ENCODE data around the gene RPS6KA2.

Gene RPS6KA2

DNA sequence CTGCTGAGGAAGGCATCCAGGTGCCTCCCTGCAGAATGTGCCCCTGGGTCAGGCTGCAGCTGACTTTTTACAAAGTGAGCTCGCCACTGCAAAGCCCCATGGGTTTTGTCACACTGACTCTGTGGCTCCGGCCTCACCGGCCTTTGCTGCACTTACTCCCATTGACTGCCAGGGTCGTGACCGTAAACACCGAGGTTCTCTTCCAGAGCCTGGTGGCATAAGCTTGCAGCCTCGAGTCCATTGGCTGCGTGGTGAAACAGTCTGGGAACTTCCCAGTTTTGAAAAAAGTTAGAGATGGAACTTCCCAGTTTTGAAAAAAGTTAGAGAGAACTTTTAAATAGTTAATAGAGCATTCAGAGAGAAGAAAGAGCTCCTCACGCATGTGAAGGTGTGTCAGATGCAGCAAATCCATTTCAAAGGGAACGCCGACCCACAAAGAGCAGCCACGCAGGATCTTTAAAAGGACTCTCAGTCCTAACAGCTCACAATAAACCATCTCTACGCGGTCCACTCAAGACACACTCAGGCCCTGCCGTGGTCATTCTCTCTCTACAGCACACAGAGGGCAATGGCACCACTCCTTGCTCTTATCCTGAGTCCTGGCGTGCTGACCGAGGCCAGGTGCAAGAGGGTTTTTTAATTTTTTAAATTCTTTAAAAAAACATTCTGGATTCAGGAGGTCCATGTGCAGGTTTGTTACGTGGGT, 53.4 kb downstream of the RPS6KA2 start:
- no peaks in the 10 kb centered on the region for H3K4me1 Mint-ChIP-seq (ENCODE audit: low read depth)
- H3K4me3 Mint-ChIP-seq = no peak overlapping the region
- peaks cover 11% of the 10 kb centered on the region for H3K36me3 Mint-ChIP-seq (ENCODE audit: low read depth)

DNA sequence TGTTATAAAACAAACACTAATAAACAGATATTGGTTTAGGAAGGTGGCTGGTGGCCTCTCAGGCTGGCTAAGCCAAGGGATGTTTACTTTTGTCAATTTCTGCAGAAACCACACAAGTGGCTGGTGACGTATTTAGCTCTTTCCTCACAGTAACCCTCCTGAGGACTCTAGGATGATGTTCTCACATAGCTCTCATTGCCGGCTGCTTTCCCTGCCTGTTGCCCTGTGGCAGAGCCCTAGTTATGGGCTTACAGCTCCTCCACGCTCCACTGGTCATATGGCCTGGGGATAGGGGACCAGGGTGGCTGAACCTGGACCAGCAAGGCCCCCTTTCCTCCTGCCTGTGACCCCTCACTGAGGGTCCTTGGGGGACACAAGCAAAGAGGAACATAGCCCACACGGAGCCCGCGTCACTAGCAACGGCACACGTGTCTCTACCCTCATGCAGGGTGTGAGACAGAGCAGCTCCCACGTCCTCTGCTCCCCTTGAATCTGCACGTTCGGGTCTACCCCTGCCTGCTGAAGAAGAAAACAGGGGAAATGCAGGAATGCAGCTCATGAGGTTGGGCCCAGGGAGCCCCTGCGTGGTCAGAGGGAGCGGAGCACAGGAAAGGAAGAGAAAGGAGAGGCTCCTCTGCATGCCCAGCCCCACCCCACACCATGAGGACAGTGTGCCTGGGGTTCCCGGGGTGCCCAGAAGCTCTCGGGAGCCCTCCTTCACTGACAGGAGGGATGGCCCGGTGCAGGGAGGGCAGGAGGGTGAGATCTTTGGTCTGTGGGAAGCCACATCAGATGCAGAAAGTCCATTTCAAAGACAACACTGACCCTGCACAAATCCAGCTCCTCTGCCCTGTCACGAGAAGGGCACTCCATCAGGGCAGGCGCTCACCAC, 54.4 kb downstream of the RPS6KA2 start:
- peaks cover 17% of the 10 kb centered on the region for H3K9me3 Mint-ChIP-seq

More for the DNA sequence above, 53.4 kb downstream of the RPS6KA2 start:
- Mint-ChIP-seq H3K9me3 (peaks cover 18% of the 10 kb centered on the region), H3K27me3 (no peaks in the 10 kb centered on the region), H3K27ac (no peak overlapping the region)

DNA sequence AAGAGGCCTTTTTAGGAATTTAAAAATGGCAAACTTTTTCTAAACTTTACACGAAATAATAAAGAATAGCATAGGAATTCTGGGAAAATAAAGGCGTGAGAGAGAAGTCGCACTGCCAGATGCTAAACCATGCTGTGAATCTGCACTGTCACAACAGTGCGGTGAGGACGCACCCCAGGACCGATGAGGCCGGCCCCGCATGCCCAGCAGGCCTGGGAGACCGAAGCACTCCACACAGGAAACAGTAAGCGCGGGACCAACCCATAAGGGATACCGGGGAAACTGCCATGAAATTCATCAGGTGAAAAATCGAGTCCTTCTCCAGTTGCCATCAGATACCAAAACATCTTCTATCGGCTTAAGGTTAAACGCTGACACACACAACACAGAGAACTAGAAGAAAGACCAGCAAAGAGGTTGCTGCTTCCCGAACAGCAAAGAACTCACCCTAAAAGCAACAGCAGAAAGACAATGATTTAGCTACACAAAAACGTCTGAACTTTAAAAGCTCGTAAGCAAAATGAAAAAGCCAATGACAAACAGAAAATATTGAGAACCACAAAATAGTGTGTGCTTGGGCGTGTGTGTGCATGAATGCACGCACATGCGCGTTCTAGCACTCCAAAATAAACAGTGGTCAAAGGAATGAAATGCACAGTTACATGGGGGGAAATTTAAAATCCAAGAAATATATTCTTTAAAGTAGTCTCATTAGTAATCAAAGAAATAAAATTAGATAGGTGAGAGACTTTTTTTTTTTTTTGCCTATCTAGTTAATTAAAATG, 55.9 kb downstream of the RPS6KA2 start:
- Mint-ChIP-seq H3K9me3 (peaks cover 7% of the 10 kb centered on the region), H3K4me3 (no peak overlapping the region), H3K27me3 (no peaks in the 10 kb centered on the region), H3K27ac (no peak overlapping the region), H3K4me1 (ENCODE audit: low read depth) (no peaks in the 10 kb centered on the region), H3K36me3 (ENCODE audit: low read depth) (peaks cover 1% of the 10 kb centered on the region)

More for the DNA sequence above, 54.4 kb downstream of the RPS6KA2 start:
- Mint-ChIP-seq H3K36me3 (ENCODE audit: low read depth) (peaks cover 10% of the 10 kb centered on the region), H3K4me1 (ENCODE audit: low read depth) (no peaks in the 10 kb centered on the region), H3K27me3 (no peaks in the 10 kb centered on the region), H3K27ac (no peak overlapping the region), H3K4me3 (no peak overlapping the region)

- Mint-ChIP-seq H3K36me3 (ENCODE audit: low read depth) (no peaks in the 10 kb centered on the region), H3K27me3 (no peaks in the 10 kb centered on the region), H3K4me1 (ENCODE audit: low read depth) (no peaks in the 10 kb centered on the region), H3K4me3 (no peak overlapping the region), H3K27ac (no peak overlapping the region), H3K9me3 (no peaks in the 10 kb centered on the region)
Measured at GRCh38 chr6:166569206-166569605, 57.8 kb downstream of the RPS6KA2 start.

GRCh38 chr6:166567813-166568212, 59.2 kb downstream of the RPS6KA2 start:
- Mint-ChIP-seq H3K4me1 (ENCODE audit: low read depth) (no peaks in the 10 kb centered on the region), H3K36me3 (ENCODE audit: low read depth) (no peaks in the 10 kb centered on the region), H3K27me3 (no peaks in the 10 kb centered on the region), H3K4me3 (no peak overlapping the region), H3K27ac (no peak overlapping the region), H3K9me3 (no peaks in the 10 kb centered on the region)

DNA sequence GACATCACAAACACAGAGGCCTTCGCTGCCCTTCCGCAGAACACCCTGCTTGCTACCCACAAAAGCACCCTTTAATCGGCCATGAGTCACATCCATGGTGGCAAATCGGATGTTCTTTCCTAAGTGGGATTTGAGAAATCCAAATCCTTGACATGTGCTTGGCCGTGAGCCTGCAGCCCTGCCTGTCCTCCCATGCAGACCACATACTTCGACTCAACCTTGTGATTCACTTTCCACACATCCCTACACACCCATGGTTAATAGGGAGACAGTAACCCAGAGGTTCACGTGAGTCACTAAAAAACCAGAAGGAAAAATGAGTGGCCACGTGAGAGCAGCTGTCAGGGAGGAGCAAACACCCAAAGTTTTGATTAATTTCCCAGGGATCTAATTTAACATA, 59.9 kb downstream of the RPS6KA2 start:
- no peaks in the 10 kb centered on the region for H3K4me1 Mint-ChIP-seq (ENCODE audit: low read depth)
- H3K9me3 Mint-ChIP-seq = no peaks in the 10 kb centered on the region
- no peak overlapping the region for H3K4me3 Mint-ChIP-seq
- H3K27ac Mint-ChIP-seq = no peak overlapping the region
- H3K27me3 Mint-ChIP-seq = no peaks in the 10 kb centered on the region
- H3K36me3 Mint-ChIP-seq (ENCODE audit: low read depth) = no peaks in the 10 kb centered on the region

- no peak overlapping the region for H3K27ac Mint-ChIP-seq
- H3K4me1 Mint-ChIP-seq (ENCODE audit: low read depth) = no peaks in the 10 kb centered on the region
- no peaks in the 10 kb centered on the region for H3K9me3 Mint-ChIP-seq
- no peaks in the 10 kb centered on the region for H3K36me3 Mint-ChIP-seq (ENCODE audit: low read depth)
- no peaks in the 10 kb centered on the region for H3K27me3 Mint-ChIP-seq
- H3K4me3 Mint-ChIP-seq = no peak overlapping the region
Measured at GRCh38 chr6:166566026-166567011, 60.7 kb downstream of the RPS6KA2 start.

DNA sequence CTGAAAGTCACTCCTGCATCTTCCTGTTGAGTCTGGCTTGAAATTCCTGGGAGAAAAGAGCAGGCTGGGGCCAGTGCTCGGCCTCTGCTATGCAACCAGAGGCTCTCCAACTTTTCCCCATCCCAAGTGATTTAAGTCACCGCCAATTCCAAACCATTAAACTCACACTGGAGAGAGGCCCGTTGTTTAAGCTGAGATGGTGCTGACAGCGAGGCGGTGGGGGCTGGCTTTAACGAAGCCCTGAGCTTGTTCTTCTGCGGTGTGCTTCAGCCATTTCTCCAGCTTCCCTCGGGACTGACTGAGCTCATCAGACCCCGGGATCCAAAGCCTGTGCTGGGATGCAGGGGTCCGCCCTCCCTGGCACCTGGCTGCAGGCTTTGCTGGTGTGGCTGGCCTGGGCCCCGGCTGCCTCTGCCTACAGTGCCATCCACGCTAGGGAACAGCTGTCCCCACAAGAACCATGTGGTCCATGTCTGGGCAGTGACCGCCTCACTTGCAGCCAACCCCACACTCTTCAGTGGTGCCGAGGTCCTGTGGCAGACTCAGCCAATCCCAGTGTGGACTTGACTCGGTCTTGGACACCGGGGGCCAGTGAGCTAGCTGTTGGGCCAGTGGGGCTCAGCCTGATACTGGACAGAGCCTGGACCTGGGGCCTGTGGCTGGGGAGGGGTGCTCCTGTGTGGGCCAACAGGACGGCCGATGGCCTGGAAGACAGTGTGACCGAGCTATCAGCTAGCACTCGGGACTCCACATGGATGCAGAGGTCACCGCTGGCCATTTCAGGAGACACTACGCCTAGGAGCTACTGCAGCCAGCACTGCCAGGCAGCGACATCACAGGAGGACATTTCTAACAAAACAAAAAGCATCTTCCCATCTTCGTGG, 61.7 kb downstream of the RPS6KA2 start:
- Mint-ChIP-seq H3K9me3 (peaks cover 1% of the 10 kb centered on the region), H3K27me3 (no peaks in the 10 kb centered on the region), H3K4me1 (ENCODE audit: low read depth) (no peaks in the 10 kb centered on the region), H3K27ac (no peak overlapping the region), H3K36me3 (ENCODE audit: low read depth) (peaks cover under 1% of the 10 kb centered on the region), H3K4me3 (no peak overlapping the region)

DNA sequence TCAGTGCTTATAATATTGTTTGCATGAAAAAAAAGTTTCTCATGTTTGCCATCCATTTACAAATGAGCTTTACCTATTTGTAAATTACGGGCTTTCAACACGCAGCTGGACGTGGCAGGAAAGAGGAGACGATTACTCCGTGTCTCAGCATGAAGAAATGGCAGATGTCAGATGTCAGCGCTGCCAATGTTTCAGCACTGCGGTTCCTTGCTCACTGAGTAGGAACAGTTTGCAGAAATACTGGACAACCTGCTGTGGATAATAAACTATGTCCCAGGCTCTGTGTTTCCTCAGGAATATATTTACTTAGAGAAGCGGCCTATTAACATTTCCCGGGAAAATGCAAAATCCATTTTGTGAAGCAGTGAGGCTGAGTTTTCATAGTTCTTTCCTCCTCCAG, 63.2 kb downstream of the RPS6KA2 start:
- H3K4me3 Mint-ChIP-seq = no peak overlapping the region

GRCh38 chr6:166563200-166563599, 63.9 kb downstream of the RPS6KA2 start:
- H3K4me3 Mint-ChIP-seq = no peak overlapping the region
- H3K27ac Mint-ChIP-seq = no peak overlapping the region
- no peaks in the 10 kb centered on the region for H3K4me1 Mint-ChIP-seq (ENCODE audit: low read depth)
- no peaks in the 10 kb centered on the region for H3K27me3 Mint-ChIP-seq
- H3K36me3 Mint-ChIP-seq (ENCODE audit: low read depth) = peaks cover 13% of the 10 kb centered on the region
- H3K9me3 Mint-ChIP-seq = peaks cover 8% of the 10 kb centered on the region

More for the DNA sequence above, 63.2 kb downstream of the RPS6KA2 start:
- Mint-ChIP-seq H3K27ac (no peak overlapping the region), H3K36me3 (ENCODE audit: low read depth) (peaks cover 11% of the 10 kb centered on the region), H3K27me3 (no peaks in the 10 kb centered on the region), H3K9me3 (peaks cover 8% of the 10 kb centered on the region), H3K4me1 (ENCODE audit: low read depth) (no peaks in the 10 kb centered on the region)

- Mint-ChIP-seq H3K9me3 (peaks cover 8% of the 10 kb centered on the region), H3K27me3 (no peaks in the 10 kb centered on the region), H3K4me1 (ENCODE audit: low read depth) (no peaks in the 10 kb centered on the region), H3K36me3 (ENCODE audit: low read depth) (peaks cover 13% of the 10 kb centered on the region), H3K27ac (no peak overlapping the region), H3K4me3 (no peak overlapping the region)
Measured at GRCh38 chr6:166562726-166563125, 64.3 kb downstream of the RPS6KA2 start.

- Mint-ChIP-seq H3K9me3 (peaks cover 8% of the 10 kb centered on the region), H3K27me3 (peaks cover 4% of the 10 kb centered on the region), H3K4me1 (ENCODE audit: low read depth) (peaks cover 7% of the 10 kb centered on the region), H3K27ac (no peak overlapping the region), H3K4me3 (no peak overlapping the region), H3K36me3 (ENCODE audit: low read depth) (peaks cover 13% of the 10 kb centered on the region)
Measured at GRCh38 chr6:166561771-166562359, 65.2 kb downstream of the RPS6KA2 start.

DNA sequence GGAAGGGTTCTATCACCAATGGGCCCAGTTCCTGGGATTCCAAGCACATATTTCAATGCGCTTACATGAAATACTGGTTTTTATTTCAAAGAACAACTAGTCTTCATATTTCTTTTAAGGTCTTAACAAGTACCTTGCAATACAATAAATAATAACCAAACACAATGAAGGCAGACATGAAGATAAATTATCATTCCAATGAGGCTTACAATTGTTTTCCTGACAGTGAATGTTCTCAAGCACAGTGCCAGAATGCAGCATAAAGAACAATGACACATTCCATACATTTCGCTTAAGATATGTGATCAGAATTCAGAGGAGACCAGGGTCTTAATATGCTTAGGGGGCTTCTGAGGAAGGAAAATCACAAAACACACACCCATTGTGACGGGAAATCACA, 66.8 kb downstream of the RPS6KA2 start:
- Mint-ChIP-seq H3K4me3 (no peak overlapping the region), H3K36me3 (ENCODE audit: low read depth) (peaks cover 13% of the 10 kb centered on the region), H3K27me3 (peaks cover 12% of the 10 kb centered on the region), H3K27ac (no peak overlapping the region), H3K4me1 (ENCODE audit: low read depth) (peaks cover 13% of the 10 kb centered on the region), H3K9me3 (peaks cover 8% of the 10 kb centered on the region)
